GM19372 (cell line): ENCODE measurements around the gene DNAJC17.
A peak's percentile ranks its signal among the peaks of the same experiment; 100 is the strongest.

Source experiments
- ATAC-seq: cut with Tn5 transposase; IDR thresholded peaks from one replicate; pipeline ENCODE4 v1.9.1; 2021; ENCODE audit warnings: mild to moderate bottlenecking, low read depth, moderate library complexity; ENCODE audit not compliant: unreplicated experiment

DNAJC17 gene

DNA sequence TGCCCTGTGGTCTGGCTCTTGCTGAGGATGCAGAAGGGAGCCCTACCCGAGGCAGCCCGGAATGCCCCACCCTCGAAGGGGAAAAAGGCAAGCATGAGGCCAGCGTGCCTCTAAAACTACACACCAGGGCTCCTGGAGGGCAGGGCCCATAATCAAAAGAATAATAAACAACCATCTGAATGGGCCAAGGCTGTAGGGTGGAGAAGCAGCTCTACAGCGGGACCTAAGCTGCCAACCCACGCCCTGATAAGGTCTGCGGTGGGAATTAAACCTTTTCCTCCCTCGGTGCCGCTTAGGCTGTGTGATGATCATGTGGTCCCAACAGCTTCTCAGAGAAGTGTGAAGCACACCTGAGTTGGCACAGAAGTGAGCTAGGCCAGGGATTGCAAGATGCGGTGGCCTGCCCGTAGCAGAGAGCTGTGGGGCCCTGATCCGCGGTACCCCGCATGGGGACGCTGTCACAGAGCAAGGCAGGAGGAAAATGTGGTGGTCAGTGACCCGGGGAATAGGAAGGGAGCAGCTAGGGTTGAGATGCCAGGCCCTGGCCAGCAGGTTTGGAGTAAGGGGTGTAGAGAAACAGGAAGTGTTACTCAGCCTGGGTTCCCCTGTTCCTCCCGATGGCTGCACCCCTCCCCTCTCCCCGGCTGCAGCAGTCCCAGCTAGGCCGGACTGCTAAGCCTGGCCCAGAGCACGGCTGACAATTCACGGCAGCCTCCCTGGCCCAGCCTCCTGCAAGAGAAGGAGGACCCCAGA is 38.6 kb downstream of the DNAJC17 start:
- ATAC-seq = peak; percentile 12

DNA sequence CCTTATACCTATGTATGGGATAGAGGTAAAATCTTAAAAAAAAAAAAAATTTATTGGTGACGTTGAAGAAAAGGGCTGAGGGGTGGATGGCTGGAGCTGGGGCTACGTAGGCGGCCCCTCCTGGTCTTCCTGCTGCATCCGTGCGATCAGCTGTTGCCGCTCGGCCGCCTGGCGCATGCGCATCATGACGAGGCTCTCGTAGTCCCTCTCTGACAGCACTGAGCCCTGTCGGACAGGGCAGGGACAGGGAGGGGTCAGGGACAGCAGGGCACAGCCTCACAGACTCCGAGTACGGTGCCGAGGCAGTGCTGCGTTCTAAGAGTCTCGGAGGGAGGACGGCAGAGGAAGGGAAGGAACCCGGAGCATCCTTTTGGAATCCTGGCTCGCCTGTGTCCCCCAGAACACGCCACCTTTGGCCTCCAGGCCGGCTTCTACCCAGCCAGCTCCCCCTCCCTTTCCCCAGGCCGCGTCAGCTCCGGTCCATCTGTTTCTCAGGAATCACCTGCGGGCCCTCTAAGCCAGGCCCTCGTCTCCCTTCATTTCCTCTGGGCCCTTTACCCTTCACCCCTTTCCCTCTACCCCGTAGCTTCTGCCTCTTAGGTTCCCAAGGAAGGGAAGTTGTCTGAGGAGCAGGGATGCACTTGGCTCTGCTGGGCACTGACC is 39.3 kb downstream of the DNAJC17 start:
- ATAC-seq = no peak

GRCh38 chr15:40766906-40767837 is 40.1 kb downstream of the DNAJC17 start:
- no peak for ATAC-seq

GRCh38 chr15:40766194-40766815 is 41.0 kb downstream of the DNAJC17 start:
- ATAC-seq = no peak

GRCh38 chr15:40764629-40765103 is 42.6 kb downstream of the DNAJC17 start:
- no peak for ATAC-seq

- ATAC-seq = peak; percentile 62
These were observed 43.3 kb downstream of the DNAJC17 start, which contains the start of gene GCHFR for GRCh38 chr15:40763801-40764628. TSS of gene GCHFR (plus strand) at chr15:40764068. CDS start at chr15:40764181, 113 bp downstream.

DNA sequence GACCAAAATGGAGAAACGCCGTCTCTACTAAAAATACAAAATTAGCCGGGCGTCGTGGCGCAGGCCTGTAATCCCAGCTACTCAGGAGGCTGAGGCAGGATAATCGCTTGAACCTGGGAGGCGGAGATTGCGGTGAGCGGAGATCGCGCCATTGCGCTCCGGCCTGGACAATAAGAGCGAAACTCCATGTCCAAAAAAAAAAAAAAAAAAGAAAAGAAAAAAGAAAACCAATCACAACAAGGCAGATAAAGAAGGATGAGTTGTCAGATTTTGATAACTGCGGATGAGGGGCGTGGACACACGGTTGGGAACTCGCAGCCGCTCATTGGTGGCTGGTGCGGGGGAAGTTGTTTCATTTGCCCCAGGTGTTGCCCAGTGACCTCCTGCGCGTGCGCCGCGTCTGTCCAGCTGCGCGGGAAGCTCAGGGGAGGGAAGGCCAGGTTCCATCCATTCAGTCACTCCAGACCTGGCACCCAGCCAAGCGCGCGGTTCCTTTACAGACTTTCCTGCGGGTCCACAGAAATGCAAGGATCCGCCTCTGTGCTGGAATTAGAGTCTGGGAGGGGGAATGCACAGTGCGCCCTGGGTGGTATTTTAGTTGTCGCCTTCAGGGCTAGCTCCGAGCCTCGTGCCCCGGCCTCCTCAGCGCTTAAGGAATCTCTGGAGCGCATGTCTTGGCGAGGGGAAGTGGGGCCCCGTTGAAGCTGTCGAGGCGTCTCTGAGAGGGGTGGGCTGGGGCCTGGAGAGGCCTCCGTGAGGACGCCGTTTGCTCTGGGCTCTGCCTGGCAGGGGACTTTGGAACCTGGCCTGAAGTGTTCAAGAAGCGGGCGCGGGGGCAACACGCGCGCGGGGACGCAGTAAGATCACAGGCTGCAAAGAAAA is 44.1 kb downstream of the DNAJC17 start:
- ATAC-seq = peak; percentile 12

GRCh38 chr15:40759961-40760360 is 47.3 kb downstream of the DNAJC17 start:
- ATAC-seq = no peak

DNA sequence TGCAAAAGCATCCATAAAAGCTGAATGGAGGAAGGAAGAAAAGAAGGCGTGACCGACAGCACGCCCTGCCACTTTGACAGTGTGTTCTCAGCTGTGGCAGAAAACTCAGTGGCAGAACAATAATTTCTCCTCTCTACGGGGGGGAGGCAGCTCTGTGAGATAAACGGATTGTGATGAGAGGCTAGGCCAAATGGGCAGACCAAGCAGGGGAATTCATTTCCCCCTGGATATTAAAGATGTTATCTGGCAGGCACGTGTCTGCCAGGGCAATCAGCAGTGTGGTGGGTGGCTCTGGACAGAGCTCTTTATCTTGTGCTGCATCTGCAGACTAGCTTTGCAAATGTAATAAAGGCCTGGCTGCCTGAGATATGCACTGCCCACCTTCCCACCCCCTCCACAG is 50.3 kb downstream of the DNAJC17 start:
- no peak for ATAC-seq

DNA sequence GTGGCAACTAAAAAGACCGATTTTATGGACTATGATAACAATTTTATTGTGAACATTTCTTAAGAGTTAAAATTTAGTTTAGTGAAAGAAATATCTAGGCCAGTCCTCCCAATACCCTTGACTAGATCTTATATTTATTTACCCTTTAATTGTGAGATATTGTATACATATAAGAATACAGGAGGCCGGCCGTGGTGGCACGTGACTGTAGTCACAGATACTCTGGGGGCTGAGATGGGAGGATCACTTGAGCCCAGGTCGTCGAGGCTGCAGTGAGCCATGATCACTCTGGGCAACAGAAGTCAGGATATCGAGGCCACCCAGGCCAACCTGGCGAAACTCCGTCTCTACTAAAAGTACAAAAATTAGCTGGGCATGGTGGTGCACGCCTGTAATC is 51.5 kb downstream of the DNAJC17 start:
- no peak for ATAC-seq

GRCh38 chr15:40754883-40755811 is 52.1 kb downstream of the DNAJC17 start, which contains the start of gene RMDN3:
TSS of gene RMDN3 (minus strand) at chr15:40755254. CDS start at chr15:40754783, 471 bp downstream.
- peak; percentile 88 for ATAC-seq

DNA sequence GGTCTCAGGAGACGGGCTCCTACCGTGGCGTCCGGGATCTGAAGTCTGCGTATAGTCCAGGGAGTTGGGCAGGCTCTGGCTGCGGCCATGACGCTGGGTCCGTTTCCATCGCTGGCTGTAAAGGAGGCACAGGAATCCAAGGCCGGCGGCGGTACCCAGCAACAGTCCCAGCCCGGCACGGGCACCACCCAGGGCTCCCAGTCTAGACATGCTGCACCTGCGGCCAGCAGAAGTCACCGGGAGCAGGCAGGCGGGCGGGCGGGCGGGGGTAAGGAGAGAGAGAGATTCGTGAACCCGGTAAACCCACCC is 52.7 kb downstream of the DNAJC17 start:
- no peak for ATAC-seq

GRCh38 chr15:40751745-40752144 is 55.5 kb downstream of the DNAJC17 start:
- ATAC-seq = no peak

DNA sequence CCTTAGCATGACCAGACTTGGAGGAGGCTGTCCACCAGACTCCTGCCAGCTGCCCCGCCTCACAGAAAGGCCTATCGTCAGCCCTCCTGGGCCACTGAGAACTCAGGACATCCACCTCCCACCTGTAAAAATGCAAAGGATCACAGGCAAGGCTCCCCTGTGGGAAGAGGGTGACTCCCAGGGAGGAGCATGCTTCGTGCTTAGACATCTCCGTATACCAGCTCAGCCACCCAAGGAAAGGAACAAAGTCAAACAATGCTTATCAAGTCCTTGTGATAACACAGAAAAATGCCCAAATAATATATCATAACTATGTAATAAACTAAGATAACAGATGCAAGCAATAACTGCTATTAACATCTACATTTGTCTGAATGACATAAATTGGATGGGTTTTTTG is 56.4 kb downstream of the DNAJC17 start:
- ATAC-seq = no peak

DNA sequence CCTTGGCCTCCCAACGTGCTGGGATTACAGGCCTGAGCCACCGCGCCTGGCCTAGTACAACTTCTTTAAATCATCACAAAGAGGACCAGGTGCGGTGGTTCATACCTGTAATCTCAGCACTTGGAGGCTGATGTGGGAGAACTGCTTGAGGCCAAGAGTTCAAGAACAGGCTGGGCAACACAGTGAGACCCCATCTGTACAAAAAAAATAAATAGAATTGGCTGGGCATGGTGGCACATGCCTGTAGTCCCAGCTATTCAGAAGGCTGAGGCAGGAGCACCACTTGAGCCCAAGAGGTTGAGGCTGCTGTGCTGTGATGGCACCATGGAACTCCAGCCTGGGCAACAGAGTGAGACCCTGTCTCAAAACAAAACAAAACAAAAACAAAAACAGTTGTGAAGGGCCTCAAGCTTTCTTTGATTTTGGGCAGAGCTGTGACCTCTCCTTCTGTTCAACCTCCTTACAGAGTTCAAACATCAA is 58.1 kb downstream of the DNAJC17 start:
- ATAC-seq = no peak

- no peak for ATAC-seq
These were observed 59.3 kb downstream of the DNAJC17 start for GRCh38 chr15:40747685-40748631.
